Right atrium auricular region (tissue), 2 donors: Measurements from ENCODE around the gene KIFC1. TPM values are rescaled to one million over a fixed set of nuclear protein-coding genes. Genes with fewer than 3 reads are reported as not detected.

Source experiments
- DNase-seq: peaks from one replicate; pipeline ENCODE4 v3.0.0-alpha.2; 2019; ENCODE audit warnings: low spot score
- H3K27ac ChIP-seq, 2 donors: fragments of 200-600 bp; sonication (generic); 1 replicate in 1 of 2; 2 replicates in 1 of 2; pipeline ENCODE4 v1.5.1; 2016 to 2019
- H3K27me3 ChIP-seq, 2 donors: fragments of 200-600 bp; sonication (generic); one replicate each; pipeline versions ENCODE4 v1.5.1 to v1.6.0; 2017 to 2019
- H3K36me3 ChIP-seq: fragments of 200-600 bp; sonication (generic); one replicate; pipeline ENCODE4 v1.5.1; 2016
- H3K4me1 ChIP-seq, 2 donors: fragments of 200-600 bp; sonication (generic); one replicate each; pipeline versions ENCODE4 v1.5.1 to v1.6.0; 2017 to 2019
- H3K4me3 ChIP-seq, 2 donors: fragments of 200-600 bp; sonication (generic); 1 replicate in 1 of 2; 2 replicates in 1 of 2; pipeline ENCODE4 v1.5.1; 2017 to 2019; ENCODE audit warnings: mild to moderate bottlenecking in 1 of 2, moderate library complexity in 1 of 2
- H3K9me3 ChIP-seq, 2 donors: fragments of 200-600 bp; sonication (generic); one replicate each; pipeline ENCODE4 v1.5.1; 2019
- total RNA-seq, 2 donors: library from RNA; depleted of rRNA; stranded (reverse); fragments of >200 nt; gene quantifications; one replicate each; pipeline ENCODE4 v1.1.0, GENCODE V29; 2016
- TF ChIP-seq, protein P1 (sequence below), 2 donors: fragments of 200-600 bp; sonication (generic); IDR thresholded peaks; one replicate each; pipeline ENCODE4 v1.5.1; 2019; ENCODE audit warnings: antibody characterized with exemption in 2 of 2

KIFC1 gene
- total RNA-seq, 2 donors from 2014 or later, result 0.59 to 1.6 TPM

DNA sequence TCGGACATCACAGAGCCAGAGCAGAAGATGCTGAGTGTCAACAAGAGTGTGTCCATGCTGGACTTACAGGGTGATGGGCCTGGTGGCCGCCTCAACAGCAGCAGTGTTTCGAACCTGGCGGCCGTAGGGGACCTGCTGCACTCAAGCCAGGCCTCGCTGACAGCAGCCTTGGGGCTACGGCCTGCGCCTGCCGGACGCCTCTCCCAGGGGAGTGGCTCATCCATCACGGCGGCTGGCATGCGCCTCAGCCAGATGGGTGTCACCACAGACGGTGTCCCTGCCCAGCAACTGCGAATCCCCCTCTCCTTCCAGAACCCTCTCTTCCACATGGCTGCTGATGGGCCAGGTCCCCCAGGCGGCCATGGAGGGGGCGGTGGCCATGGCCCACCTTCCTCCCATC, 51.4 kb downstream of the KIFC1 start:
- no peaks in the 10 kb centered on the region for H3K4me1 ChIP-seq
- H3K36me3 ChIP-seq, result peaks cover 33% of the 10 kb centered on the region
- H3K27ac ChIP-seq, result no peak overlapping the region

DNA sequence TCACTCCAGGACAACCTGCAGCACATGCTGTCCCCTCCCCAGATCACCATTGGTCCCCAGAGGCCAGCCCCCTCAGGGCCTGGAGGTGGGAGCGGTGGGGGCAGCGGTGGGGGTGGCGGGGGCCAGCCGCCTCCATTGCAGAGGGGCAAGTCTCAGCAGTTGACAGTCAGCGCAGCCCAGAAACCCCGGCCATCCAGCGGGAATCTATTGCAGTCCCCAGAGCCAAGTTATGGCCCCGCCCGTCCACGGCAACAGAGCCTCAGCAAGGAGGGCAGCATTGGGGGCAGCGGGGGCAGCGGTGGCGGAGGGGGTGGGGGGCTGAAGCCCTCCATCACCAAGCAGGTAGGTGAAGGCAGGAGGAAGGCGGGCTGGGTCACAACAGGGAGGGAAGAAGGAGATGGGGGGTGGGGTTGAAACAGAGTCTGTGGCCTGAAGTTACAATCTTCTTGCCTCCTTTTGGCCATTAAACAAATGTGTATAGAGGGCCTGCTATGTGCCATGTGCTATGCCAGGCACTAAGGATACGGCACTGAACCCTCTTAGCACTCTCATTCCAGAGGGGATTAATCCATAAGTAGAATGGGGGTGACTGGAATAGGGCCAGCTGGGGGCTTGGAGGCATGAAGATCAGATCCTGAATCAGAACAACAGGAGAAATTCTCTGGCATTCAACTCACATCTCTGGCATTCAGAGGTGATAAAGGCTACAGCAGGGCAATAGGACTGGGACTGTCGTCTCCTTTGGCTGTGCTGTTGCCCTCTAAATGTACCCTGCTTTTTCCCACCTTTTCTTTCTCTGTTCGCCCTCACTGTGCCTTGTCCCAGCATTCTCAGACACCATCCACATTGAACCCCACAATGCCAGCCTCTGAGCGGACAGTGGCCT, 52.2 kb downstream of the KIFC1 start:
- Histone ChIP-seq H3K9me3 (no peaks in the 10 kb centered on the region), H3K27ac (no peak overlapping the region), H3K27me3 (no peaks in the 10 kb centered on the region), H3K4me3 (no peak overlapping the region), H3K36me3 (peaks cover 25% of the 10 kb centered on the region), H3K4me1 (no peaks in the 10 kb centered on the region)
- DNase-seq, result no peak
- TF ChIP-seq, protein P1, sequence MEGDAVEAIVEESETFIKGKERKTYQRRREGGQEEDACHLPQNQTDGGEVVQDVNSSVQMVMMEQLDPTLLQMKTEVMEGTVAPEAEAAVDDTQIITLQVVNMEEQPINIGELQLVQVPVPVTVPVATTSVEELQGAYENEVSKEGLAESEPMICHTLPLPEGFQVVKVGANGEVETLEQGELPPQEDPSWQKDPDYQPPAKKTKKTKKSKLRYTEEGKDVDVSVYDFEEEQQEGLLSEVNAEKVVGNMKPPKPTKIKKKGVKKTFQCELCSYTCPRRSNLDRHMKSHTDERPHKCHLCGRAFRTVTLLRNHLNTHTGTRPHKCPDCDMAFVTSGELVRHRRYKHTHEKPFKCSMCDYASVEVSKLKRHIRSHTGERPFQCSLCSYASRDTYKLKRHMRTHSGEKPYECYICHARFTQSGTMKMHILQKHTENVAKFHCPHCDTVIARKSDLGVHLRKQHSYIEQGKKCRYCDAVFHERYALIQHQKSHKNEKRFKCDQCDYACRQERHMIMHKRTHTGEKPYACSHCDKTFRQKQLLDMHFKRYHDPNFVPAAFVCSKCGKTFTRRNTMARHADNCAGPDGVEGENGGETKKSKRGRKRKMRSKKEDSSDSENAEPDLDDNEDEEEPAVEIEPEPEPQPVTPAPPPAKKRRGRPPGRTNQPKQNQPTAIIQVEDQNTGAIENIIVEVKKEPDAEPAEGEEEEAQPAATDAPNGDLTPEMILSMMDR (IDR thresholded peaks at IDR 0.05), result no peak

More for the DNA sequence above, 51.4 kb downstream of the KIFC1 start:
- TF ChIP-seq, protein P1 (IDR thresholded peaks at IDR 0.05), result no peak
- Histone ChIP-seq H3K9me3 (no peaks in the 10 kb centered on the region), H3K4me3 (no peak overlapping the region), H3K27me3 (no peaks in the 10 kb centered on the region)
- DNase-seq, result no peak

DNA sequence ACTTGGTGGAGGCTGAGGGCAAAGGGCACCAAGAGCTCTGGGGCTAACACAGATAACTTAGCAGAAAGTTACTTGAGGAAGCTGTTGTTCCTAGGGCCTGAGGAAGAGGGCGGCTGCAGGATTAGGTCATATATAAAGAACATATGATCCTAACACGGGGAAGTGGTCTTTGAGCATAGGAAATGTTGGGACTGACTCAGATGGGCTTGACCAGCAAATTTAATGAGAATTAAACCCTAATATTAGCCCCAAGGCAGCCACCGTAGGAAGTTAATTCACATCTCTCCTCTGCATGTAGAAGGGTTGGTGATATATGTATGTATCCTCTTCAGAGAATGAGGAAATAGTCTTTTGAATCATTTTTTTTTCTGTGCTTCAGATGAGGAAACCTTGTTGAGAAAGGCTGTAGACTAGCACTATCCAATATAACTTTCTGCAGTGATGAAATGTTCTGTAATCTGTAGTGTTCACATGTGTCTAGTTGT, 53.5 kb downstream of the KIFC1 start:
- Histone ChIP-seq H3K36me3 (peaks cover 25% of the 10 kb centered on the region), H3K4me1 (no peaks in the 10 kb centered on the region), H3K27me3 (no peaks in the 10 kb centered on the region), H3K9me3 (no peaks in the 10 kb centered on the region), H3K4me3 (no peak overlapping the region), H3K27ac (no peak overlapping the region)
- TF ChIP-seq, protein P1 (IDR thresholded peaks at IDR 0.05), result no peak
- no peak for DNase-seq

DNA sequence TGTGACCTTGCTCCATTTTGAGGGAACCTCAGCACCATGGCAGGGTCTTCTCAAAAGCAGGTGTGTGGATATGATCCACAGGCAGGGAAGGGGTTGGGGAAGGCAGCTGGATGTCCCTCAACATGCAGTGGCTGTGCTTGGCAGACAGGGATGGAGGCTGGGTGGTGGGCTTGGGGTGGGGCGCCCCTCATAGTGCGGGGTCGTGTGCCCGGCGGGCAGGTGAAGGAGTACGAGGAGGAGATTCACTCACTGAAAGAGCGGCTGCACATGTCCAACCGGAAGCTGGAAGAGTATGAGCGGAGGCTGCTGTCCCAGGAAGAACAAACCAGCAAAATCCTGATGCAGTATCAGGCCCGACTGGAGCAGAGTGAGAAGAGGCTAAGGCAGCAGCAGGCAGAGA, 54.7 kb downstream of the KIFC1 start:
- Histone ChIP-seq H3K4me3 (no peak overlapping the region), H3K9me3 (no peaks in the 10 kb centered on the region), H3K36me3 (peaks cover 23% of the 10 kb centered on the region), H3K4me1 (no peaks in the 10 kb centered on the region), H3K27ac (no peak overlapping the region), H3K27me3 (no peaks in the 10 kb centered on the region)
- no peak for DNase-seq
- TF ChIP-seq, protein P1 (IDR thresholded peaks at IDR 0.05), result no peak

DNA sequence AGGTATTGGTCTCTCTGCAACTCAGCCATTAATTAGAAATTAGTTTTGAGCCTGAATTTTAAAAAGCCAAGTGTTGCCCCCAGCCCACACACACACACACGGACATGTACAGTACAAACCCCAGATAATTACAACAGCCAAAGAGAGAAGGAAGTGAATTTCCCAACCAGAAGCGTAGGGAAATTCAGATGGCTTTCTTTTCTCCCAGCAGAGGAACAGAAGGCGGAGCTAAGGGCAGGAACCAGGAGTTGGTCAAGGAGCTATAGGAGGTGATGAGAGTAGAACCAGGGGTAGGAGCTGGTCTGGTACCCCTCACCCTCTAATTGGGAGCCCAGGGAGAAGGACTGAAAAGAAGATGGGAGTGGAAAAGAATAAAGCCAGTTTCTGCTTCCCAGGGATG, 58.8 kb downstream of the KIFC1 start:
- no peaks in the 10 kb centered on the region for H3K27me3 ChIP-seq
- peaks cover 6% of the 10 kb centered on the region for H3K36me3 ChIP-seq
- peaks cover 0 to 26% of the 10 kb centered on the region in 2 donors for H3K4me1 ChIP-seq
- no peaks in the 10 kb centered on the region for H3K9me3 ChIP-seq
- DNase-seq, result no peak
- H3K4me3 ChIP-seq, result no peak overlapping the region
- TF ChIP-seq, protein P1 (IDR thresholded peaks at IDR 0.05), result no peak
- H3K27ac ChIP-seq, result no peak overlapping the region
